ENCODE measurements around the gene ENHO.

The ENHO gene

GRCh38 chr9:34522971-34523797 lies at the start of gene ENHO:
Gene ENHO, minus strand, starts transcription at chr9:34522990. Its CDS starts 1,295 bp downstream, at chr9:34521695.
- DNase-seq = peak; percentile 72

GRCh38 chr9:34572092-34572491 lies 49.3 kb upstream of the ENHO start:
- DNase-seq = no peak

- DNase-seq = no peak
Observed at GRCh38 chr9:34571481-34571810, 48.7 kb upstream of the ENHO start.

- no peak for DNase-seq
Observed at GRCh38 chr9:34570809-34571480, 48.2 kb upstream of the ENHO start.

GRCh38 chr9:34570376-34570775 lies 47.6 kb upstream of the ENHO start:
- DNase-seq = no peak

- DNase-seq = no peak
Observed at GRCh38 chr9:34568774-34569173, 46.0 kb upstream of the ENHO start.

- no peak for DNase-seq
Observed at GRCh38 chr9:34568133-34568532, 45.3 kb upstream of the ENHO start.

- no peak for DNase-seq
Observed at GRCh38 chr9:34566972-34567371, 44.2 kb upstream of the ENHO start.

- DNase-seq = no peak
Observed at GRCh38 chr9:34566322-34566721, 43.5 kb upstream of the ENHO start.

GRCh38 chr9:34565856-34566255 lies 43.1 kb upstream of the ENHO start:
- DNase-seq = no peak

GRCh38 chr9:34564617-34565016 lies 41.8 kb upstream of the ENHO start:
- DNase-seq = no peak

GRCh38 chr9:34563262-34563661 lies 40.5 kb upstream of the ENHO start:
- DNase-seq = no peak

- DNase-seq = no peak
Observed at GRCh38 chr9:34562135-34562745, 39.5 kb upstream of the ENHO start.

- DNase-seq = no peak
Observed at GRCh38 chr9:34560599-34561214, 37.9 kb upstream of the ENHO start.

- no peak for DNase-seq
Observed at GRCh38 chr9:34559624-34560455, 37.0 kb upstream of the ENHO start.

GRCh38 chr9:34558919-34559623 lies 36.3 kb upstream of the ENHO start:
- no peak for DNase-seq

GRCh38 chr9:34558364-34558763 lies 35.6 kb upstream of the ENHO start:
- DNase-seq = no peak

GRCh38 chr9:34557426-34558321 lies 34.9 kb upstream of the ENHO start:
- no peak for DNase-seq

GRCh38 chr9:34556949-34557348 lies 34.2 kb upstream of the ENHO start:
- no peak for DNase-seq

- no peak for DNase-seq
Observed at GRCh38 chr9:34555936-34556525, 33.2 kb upstream of the ENHO start.

- DNase-seq = no peak
Observed at GRCh38 chr9:34555500-34555899, 32.7 kb upstream of the ENHO start.

Measured in NCI-H1048 (cell line).